ENCODE results near the gene WDR33.

DNA sequence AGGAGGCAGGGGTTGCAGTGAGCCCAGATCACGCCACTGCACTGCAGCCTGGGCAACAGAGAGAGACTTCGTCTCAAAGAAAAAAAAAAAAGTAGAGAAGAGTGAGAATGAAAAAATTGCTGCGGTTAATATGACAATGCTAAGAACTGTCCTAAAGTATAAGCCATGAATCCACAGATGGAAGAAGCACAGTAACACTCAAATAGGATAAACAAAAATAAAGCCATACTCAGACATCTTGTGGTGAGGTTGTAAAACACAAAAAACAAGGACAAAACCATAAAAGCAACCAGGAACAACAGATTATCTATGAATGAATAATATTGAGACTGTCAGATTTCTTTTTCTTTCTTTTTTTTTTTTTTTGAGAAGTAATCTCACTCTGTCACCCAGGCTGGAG lies 24.0 kb upstream of the WDR33 start:
- TF ChIP-seq EZH2 (IDR thresholded peaks at IDR 0.05; ENCODE audit: insufficient read depth, poor library complexity, severe bottlenecking): no peak
- TF ChIP-seq EZH2phosphoT487 (IDR thresholded peaks at IDR 0.05; ENCODE audit: insufficient read depth, low read depth): no peak

Data from GM23248 (cell line).